HG02970 (cell line): Measurements from ENCODE around the gene TICRR.

ENCODE experiments used
- ATAC-seq: cut with Tn5 transposase; IDR thresholded peaks from one replicate; pipeline ENCODE4 v1.9.1; 2021; ENCODE audit warnings: mild to moderate bottlenecking, moderate library complexity, moderate number of reproducible peaks; ENCODE audit not compliant: unreplicated experiment, low FRiP score

The TICRR gene

DNA sequence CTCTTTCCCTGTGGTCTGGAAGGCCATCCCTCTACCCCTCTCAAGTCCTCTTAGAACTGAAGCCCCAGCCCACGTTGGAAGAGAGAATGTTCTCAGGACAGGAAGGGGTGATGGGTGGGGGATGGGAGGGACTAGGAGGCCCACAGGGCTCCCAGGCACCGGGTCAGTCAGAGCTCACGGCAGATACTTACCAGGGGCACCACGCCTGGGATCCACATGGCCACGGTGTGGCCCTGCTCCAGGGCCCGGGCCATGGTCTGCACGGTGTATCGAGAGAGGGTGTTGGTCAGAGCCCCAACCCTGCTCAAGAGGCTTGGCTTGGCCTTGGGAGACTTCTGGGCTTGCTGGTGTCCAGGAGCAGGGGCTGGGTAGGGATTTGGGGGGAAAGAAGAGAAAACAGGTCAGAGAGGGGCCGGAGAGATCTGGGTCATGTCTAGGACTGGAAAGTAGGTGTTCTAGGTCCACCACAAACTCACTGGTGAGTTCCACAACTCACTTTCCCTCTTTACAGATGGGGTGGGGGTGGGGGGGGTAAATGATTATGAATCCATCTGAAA is 94.1 kb downstream of the TICRR start:
- no peak for ATAC-seq

DNA sequence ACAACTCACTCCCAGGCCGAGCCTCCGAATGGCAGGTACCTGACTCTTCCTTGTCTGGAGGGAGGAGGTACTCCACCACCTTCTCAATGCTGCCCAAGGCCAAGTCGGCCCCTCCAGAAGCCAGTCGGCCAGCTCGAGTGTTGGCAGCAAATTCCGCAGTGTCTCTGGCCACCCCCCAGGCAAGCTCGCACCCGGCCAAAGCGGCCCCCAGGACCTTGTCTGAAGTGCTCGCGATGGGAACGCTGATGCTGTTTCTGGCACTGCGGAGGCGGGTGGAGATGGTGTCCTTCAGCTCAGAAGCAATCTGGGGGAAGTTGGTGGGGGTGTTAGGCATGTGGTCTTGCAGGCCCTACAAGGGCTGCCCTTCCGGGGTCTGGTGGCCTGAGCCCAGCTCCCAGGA is 94.7 kb downstream of the TICRR start:
- no peak for ATAC-seq

DNA sequence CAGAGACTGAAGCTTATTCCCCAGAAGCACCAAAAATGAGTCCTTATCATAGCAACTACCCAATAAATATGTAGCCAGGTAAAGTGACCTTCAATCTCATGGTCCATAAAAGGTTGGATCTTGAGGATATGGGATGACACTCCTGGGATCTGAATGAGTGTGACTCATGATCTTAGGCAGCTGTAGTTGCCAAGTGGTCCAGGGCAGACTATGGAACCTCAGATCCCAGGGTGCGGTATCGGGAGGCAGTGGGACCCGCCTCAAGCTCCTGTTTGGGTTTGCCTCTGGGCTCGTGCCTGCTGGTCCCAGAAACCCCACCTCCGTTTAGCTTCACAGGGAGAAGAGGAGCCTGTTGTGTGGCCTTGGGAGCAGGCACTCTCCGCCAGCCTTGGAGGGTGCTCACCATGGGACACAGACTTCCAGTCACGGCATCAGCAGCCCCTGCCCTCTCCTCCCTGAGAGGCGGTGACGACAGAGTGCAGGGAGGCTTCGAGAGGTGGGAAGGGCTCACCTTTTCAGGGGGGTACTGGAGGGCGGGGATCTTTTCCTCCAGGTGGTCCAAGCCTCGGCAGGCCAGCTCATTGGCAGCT is 95.8 kb downstream of the TICRR start:
- no peak for ATAC-seq

DNA sequence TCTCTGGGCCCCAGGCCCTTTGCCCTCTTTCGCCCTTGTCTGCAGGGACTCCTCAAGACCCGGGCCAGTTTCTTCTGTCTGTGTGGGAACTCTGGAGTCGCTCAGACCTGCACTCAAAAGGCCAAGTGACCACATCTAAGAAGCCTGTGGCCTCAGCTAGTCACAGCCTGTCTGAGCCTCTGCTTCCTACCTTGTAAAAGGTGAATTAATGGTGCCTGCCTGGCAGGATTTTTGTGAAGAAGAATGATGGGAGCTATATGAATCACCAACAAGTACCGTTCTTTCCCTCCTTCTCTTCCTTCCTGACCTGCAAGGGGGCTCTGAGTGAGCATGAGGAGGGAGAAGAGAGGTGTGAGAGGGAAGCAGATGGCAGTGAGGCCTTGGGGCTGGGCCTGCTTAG is 96.4 kb downstream of the TICRR start:
- ATAC-seq: no peak

DNA sequence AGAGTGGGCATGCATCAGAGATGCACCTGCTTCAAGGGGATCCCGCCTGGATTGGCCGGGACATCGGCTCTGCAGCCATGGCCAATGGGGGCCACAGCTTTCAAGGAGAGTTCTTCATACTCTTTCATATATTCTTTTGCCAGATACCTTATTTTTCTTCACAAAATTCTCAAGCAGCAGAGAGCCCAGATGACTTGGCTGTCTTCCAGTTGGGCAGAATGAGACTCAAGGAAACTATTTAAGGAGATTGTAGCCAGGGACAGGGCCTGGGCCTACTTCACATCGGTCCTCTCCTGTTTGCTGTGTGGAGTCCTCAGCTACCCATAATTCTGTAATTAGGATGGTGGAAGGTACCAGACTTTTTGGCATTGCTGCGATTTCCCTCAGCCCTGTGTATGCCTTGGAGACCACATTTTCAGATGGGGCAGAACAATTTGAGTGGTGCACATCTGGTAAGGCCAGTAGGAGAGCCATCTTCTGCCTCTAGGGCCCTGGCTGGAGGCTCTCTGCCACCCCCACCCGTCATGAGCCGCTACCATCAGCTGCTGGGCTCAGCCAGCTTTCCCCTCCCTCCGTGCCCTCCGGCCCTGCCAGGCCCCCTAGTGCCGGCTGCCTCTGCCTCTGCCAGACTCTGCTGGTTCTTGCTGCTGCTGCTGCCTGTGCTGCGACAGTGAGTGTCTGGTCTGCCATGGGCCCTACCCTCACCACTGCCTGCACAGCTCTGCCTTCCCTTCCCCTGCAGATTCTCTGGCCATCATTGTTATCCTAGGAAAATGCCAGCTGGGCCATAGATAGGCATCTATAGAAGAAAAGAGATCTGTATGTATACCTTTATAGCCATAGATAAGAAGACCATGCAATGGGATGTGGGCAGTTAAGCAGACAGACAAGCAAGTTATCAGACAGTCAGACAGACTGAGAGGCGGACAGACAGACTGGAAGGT is 97.2 kb downstream of the TICRR start:
- ATAC-seq: no peak

DNA sequence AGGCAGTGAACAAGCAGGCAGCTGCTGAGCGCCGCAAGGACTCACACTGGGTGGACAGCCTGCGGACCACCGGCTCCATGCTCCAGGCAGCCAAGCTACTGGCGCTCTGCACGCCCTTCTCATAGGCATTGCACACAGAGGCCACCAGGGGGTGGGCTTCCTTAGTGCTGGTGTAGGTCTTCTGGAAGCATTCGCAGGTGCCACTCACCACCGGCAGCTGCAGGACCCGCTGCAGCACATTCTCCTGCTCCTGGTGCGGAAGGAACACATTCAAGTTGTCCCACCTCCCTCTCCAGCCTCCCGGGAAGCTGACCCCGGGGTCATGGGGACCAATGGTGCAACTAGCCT is 97.9 kb downstream of the TICRR start:
- ATAC-seq: no peak

GRCh38 chr15:89674526-89674925 is 99.3 kb downstream of the TICRR start:
- ATAC-seq: no peak

GRCh38 chr15:89675606-89676005 is 100.3 kb downstream of the TICRR start:
- ATAC-seq: no peak

- ATAC-seq: no peak
These were observed 102.1 kb downstream of the TICRR start for GRCh38 chr15:89677381-89677780.
